ENCODE results near the gene LAMA5. TPM values are rescaled to one million over a fixed set of nuclear protein-coding genes. Genes with fewer than 3 reads are reported as not detected.
A peak's percentile ranks its signal among the peaks of the same experiment; 100 is the strongest.

LAMA5 gene
- total RNA-seq, 1 donor from 2014 or later = 35.0 TPM

DNA sequence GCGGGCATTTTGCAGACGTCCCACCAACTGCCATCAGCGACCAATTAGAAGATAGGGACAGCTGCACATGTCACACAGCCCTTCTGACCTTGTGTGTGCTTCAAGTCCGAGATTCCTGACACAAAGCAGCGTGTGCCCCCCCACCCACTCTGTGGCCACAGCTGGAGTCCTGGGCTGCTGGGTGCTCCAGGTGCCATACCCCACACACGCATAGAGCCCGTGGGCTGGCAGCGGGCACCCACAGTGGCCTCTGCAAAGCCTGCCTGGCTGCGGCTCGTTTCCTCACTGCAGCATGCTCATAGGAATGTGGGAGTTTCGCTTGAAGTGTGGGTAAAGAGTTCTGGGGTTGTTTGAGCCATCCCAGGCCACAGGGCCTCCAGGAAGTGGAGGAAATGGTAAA is 66.8 kb downstream of the LAMA5 start:
- no peak overlapping the region for H3K4me3 Mint-ChIP-seq
- TF ChIP-seq, protein P1, sequence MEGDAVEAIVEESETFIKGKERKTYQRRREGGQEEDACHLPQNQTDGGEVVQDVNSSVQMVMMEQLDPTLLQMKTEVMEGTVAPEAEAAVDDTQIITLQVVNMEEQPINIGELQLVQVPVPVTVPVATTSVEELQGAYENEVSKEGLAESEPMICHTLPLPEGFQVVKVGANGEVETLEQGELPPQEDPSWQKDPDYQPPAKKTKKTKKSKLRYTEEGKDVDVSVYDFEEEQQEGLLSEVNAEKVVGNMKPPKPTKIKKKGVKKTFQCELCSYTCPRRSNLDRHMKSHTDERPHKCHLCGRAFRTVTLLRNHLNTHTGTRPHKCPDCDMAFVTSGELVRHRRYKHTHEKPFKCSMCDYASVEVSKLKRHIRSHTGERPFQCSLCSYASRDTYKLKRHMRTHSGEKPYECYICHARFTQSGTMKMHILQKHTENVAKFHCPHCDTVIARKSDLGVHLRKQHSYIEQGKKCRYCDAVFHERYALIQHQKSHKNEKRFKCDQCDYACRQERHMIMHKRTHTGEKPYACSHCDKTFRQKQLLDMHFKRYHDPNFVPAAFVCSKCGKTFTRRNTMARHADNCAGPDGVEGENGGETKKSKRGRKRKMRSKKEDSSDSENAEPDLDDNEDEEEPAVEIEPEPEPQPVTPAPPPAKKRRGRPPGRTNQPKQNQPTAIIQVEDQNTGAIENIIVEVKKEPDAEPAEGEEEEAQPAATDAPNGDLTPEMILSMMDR (conservative IDR thresholded peaks at IDR 0.05) = no peak
- no peak for DNase-seq (ENCODE audit: low read depth, low spot score)
- H3K36me3 Mint-ChIP-seq (ENCODE audit: low read depth) = no peaks in the 10 kb centered on the region
- H3K27ac Mint-ChIP-seq (ENCODE audit: unreplicated experiment) = no peak overlapping the region
- H3K9me3 Mint-ChIP-seq = no peaks in the 10 kb centered on the region
- peaks cover 2% of the 10 kb centered on the region for H3K27me3 Mint-ChIP-seq (ENCODE audit: low read depth)
- H3K4me1 Mint-ChIP-seq = peaks cover 18% of the 10 kb centered on the region

DNA sequence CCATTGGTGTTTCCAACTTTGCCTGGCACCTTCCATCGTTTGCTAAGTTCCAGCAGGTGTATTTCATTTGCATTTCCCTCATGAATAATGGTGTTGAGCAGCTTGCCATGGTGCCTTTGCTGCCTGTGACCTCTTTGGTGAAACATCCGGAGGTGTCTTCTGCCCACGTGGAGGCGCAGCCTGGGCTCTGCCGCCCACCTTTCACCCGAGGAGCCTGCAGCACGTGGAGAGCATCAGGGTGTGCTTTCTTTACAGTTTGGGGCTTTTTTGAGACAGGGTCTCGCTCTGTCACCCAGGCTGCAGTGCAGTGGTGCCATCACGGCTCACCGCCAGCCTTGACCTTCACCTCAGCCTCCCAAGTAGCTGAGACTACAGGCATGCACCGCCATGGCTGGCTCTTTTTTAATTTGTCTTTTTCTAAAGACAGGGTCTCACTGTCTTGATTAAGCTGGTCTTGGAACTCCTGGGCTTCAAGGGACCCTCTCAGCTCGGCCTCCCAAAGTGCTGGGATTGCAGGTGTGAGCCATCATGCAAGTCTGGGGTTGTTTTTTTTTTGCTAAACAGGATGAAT is 67.4 kb downstream of the LAMA5 start:
- DNase-seq (ENCODE audit: low read depth, low spot score) = no peak
- no peak overlapping the region for H3K27ac Mint-ChIP-seq (ENCODE audit: unreplicated experiment)

DNA sequence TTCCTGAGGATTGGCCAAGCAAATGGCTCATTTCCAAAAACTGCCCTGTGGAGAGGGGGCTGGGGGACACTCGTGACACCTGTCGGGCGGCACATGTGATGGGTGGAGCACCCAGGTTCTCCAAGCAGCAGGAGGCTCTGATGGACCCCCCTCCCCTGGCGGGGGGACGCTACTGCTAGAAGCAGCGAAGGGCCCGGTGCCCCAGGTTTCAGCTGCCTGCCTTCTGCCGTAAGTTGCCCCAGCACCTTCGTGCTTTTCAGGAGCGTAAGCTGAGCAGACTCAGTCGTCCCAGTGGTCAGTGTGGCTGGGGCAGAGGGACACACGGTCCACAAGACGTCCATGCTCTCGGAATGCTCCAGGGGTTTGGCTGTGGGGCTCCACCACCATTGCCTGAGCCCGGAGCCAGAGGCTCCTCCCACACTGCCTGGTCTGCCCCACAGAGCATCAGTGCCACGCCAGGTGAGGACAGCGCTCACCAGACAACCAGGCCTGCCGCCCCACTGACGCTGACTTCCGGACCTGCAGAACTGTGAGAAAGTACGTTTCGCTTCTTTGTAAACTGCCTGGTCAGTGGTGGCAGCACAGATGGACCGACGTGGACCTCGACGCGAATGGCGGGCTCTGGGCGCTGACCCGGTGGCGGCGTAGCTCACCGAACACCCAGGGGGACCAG is 68.4 kb downstream of the LAMA5 start:
- Mint-ChIP-seq H3K4me3 (no peak overlapping the region), H3K4me1 (peaks cover 14% of the 10 kb centered on the region), H3K9me3 (no peaks in the 10 kb centered on the region), H3K27me3 (ENCODE audit: low read depth) (peaks cover 2% of the 10 kb centered on the region), H3K36me3 (ENCODE audit: low read depth) (no peaks in the 10 kb centered on the region), H3K27ac (ENCODE audit: unreplicated experiment) (peak overlapping the region; percentile 43)
- no peak for DNase-seq (ENCODE audit: low read depth, low spot score)
- TF ChIP-seq, protein P1 (conservative IDR thresholded peaks at IDR 0.05) = no peak

More for the DNA sequence above, 67.4 kb downstream of the LAMA5 start:
- TF ChIP-seq, protein P1 (conservative IDR thresholded peaks at IDR 0.05) = no peak
- Mint-ChIP-seq H3K4me1 (peaks cover 18% of the 10 kb centered on the region), H3K4me3 (no peak overlapping the region), H3K27me3 (ENCODE audit: low read depth) (peaks cover 2% of the 10 kb centered on the region), H3K36me3 (ENCODE audit: low read depth) (no peaks in the 10 kb centered on the region), H3K9me3 (no peaks in the 10 kb centered on the region)

DNA sequence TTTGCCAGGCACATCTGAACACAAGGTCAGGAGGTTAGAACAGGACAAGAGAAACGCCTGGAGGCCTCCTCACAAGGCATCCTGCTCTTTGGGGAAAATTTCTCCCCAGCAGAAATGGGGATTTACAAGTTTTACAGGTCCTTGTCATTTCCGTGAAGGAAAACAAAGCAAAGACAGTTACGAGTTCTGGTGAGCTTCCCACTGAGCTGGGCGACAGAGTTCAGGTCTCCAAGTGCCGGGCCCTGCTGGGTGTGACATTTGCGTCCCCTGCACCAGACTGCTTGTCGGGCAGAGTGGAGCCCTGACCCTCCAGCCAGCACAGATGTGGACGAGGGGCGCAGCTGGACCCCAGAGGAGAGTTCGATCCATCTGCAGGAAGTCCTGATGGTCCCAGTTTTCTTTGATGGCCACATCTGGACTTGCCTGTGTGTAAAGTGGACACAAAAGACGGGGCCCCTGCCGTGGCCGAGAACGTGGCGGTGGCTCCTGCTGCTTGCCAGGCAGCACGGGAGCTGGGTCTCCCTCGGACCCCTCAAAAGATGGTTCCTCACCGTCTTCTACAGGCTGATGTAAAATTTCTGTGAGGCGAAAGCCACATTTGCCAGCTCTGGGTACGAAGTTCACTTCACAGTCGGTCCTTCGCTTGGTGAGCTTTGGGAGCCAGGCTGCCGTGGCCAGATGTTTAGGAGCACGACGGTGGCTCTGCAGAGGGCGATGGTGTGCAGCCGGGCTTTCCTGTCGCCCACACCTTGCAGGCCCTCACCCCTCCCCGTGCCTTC is 69.5 kb downstream of the LAMA5 start:
- H3K27ac Mint-ChIP-seq (ENCODE audit: unreplicated experiment) = peak overlapping the region; percentile 35
- peak overlapping the region; percentile 27 for H3K4me3 Mint-ChIP-seq
- peaks cover 2% of the 10 kb centered on the region for H3K27me3 Mint-ChIP-seq (ENCODE audit: low read depth)
- no peak for DNase-seq (ENCODE audit: low read depth, low spot score)
- no peaks in the 10 kb centered on the region for H3K36me3 Mint-ChIP-seq (ENCODE audit: low read depth)
- H3K9me3 Mint-ChIP-seq = no peaks in the 10 kb centered on the region
- TF ChIP-seq, protein P1 (conservative IDR thresholded peaks at IDR 0.05) = no peak
- H3K4me1 Mint-ChIP-seq = peaks cover 17% of the 10 kb centered on the region

DNA sequence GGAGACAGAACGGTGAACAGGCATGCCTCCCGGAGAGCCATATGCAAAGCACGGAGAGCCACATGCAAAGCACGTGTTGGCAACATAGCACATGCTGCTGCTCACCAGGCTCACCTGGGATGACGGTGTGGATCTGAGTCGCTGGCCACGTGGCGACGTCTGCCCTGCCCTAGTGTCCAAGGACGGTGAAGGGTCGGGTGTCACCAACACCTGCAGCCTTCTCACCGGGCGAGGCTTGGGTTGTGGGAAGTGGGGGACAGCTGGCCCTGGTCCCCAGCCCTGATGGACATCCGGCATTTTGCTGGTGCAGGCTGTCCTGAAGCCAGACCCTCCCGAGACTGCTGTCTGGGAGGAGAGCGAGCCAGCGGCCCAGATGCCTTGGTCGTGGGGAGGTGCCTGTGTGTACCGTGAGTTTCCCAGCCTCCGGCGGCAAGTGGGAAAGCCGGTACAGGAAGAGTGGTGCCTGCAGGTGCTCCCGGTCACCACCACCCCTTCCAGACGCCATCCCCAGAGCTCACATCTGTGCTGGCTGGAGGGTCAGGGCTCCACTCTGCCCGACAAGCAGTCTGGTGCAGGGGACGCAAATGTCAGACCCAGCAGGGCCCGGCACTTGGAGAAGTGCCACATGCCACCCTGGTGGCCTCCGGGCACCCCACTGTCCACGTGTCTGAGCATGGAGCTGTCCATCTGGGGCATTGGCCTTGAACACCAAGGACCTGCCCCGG is 70.2 kb downstream of the LAMA5 start:
- H3K4me1 Mint-ChIP-seq = peaks cover 15% of the 10 kb centered on the region
- peaks cover 2% of the 10 kb centered on the region for H3K36me3 Mint-ChIP-seq (ENCODE audit: low read depth)
- TF ChIP-seq, protein P1 (conservative IDR thresholded peaks at IDR 0.05) = no peak
- no peak overlapping the region for H3K27ac Mint-ChIP-seq (ENCODE audit: unreplicated experiment)
- H3K27me3 Mint-ChIP-seq (ENCODE audit: low read depth) = peaks cover under 1% of the 10 kb centered on the region
- DNase-seq (ENCODE audit: low read depth, low spot score) = no peak
- no peak overlapping the region for H3K4me3 Mint-ChIP-seq
- no peaks in the 10 kb centered on the region for H3K9me3 Mint-ChIP-seq
